WTC11 (cell line): ENCODE results near the gene NR5A1. TPM values are rescaled to one million over a fixed set of nuclear protein-coding genes. Genes with fewer than 3 reads are reported as not detected.

Experiments
- ATAC-seq: fragments of 200-7000 bp; cut with Tn5 transposase; 2 replicates; pipeline ENCODE4 v1.10.0; 2021; ENCODE audit warnings: mild to moderate bottlenecking, moderate library complexity
- CTCF ChIA-PET: fragments of 300-600 bp; sonication (Branson Sonifier 250); formaldehyde crosslinking; loops from one replicate; lab custom pipeline; 2021; ENCODE audit warnings: antibody characterized with exemption; lab: Charles Lee
- POLR2A ChIA-PET: fragments of 350-600 bp; sonication (Branson Sonifier 250); formaldehyde crosslinking; loops from one replicate; lab custom pipeline; 2021; ENCODE audit warnings: antibody characterized with exemption; lab: Charles Lee
- DNase-seq: peaks from one replicate; pipeline ENCODE4 v3.0.0; 2021; ENCODE audit warnings: low spot score
- H3K27ac Mint-ChIP-seq: 2 replicates; pipeline ENCODE4 v1.8.0; 2021; ENCODE audit warnings: mixed read lengths
- H3K27me3 Mint-ChIP-seq: 2 replicates; pipeline ENCODE4 v1.8.0; 2021; ENCODE audit warnings: low read depth, mild to moderate bottlenecking, moderate library complexity, mixed read lengths
- H3K36me3 Mint-ChIP-seq: 2 replicates; pipeline ENCODE4 v1.8.0; 2021; ENCODE audit warnings: mixed read lengths
- H3K4me1 Mint-ChIP-seq: 2 replicates; pipeline ENCODE4 v1.8.0; 2022; ENCODE audit warnings: mixed read lengths
- H3K4me3 Mint-ChIP-seq: 2 replicates; pipeline ENCODE4 v1.8.0; 2021; ENCODE audit warnings: mild to moderate bottlenecking, moderate library complexity, mixed read lengths
- H3K9me3 Mint-ChIP-seq: 2 replicates; pipeline ENCODE4 v1.8.0; 2021; ENCODE audit warnings: mixed read lengths
- ARID4B ChIP-seq: sonication (generic); formaldehyde crosslinking; IDR thresholded peaks from 2 replicates; pipeline ENCODE4 v1.8.0; 2023; ENCODE audit warnings: missing genetic modification reagents, mild to moderate bottlenecking, borderline replicate concordance
- ATF1 ChIP-seq: sonication (generic); formaldehyde crosslinking; IDR thresholded peaks from 2 replicates; pipeline ENCODE4 v1.8.1; 2023; ENCODE audit warnings: mild to moderate bottlenecking, moderate library complexity, missing genetic modification reagents
- CTCF ChIP-seq: fragments of 200-600 bp; IDR thresholded peaks from 2 replicates; pipeline ENCODE4 v1.8.0; 2022; ENCODE audit warnings: antibody characterized with exemption
- GRHL2 ChIP-seq: fragments of 250-450 bp; sonication (Bioruptor Pico); IDR thresholded peaks from 2 replicates; pipeline ENCODE4 v1.8.0; 2022; ENCODE audit warnings: mild to moderate bottlenecking, moderate library complexity; ENCODE audit not compliant: insufficient replicate concordance, severe bottlenecking
- IRF2 ChIP-seq: sonication (generic); formaldehyde crosslinking; IDR thresholded peaks from 2 replicates; pipeline ENCODE4 v1.8.0; 2022; ENCODE audit warnings: low read depth, missing genetic modification reagents, borderline replicate concordance
- NR2C2 ChIP-seq: sonication (generic); formaldehyde crosslinking; IDR thresholded peaks from 2 replicates; pipeline ENCODE4 v1.8.0; 2022; ENCODE audit warnings: mild to moderate bottlenecking, missing genetic modification reagents
- NR3C1 ChIP-seq: sonication (generic); formaldehyde crosslinking; conservative IDR thresholded peaks from 2 replicates; pipeline ENCODE4 v1.8.1; 2023; ENCODE audit warnings: low read depth, mild to moderate bottlenecking, missing genetic modification reagents
- SP1 ChIP-seq: sonication (generic); formaldehyde crosslinking; conservative IDR thresholded peaks from 2 replicates; pipeline ENCODE4 v1.8.1; 2022; ENCODE audit warnings: missing genetic modification reagents
- total RNA-seq: library from RNA; stranded (reverse); gene quantifications from 3 replicates; pipeline ENCODE4 v1.2.3, GENCODE V29; 2021
- TF ChIP-seq, protein P1 (sequence below): sonication (generic); formaldehyde crosslinking; IDR thresholded peaks from 2 replicates; pipeline ENCODE4 v1.8.1; 2022; ENCODE audit warnings: low read depth, missing genetic modification reagents, borderline replicate concordance

Gene NR5A1
- total RNA-seq, 1 experiment from 2014 or later: 0.77 TPM

DNA sequence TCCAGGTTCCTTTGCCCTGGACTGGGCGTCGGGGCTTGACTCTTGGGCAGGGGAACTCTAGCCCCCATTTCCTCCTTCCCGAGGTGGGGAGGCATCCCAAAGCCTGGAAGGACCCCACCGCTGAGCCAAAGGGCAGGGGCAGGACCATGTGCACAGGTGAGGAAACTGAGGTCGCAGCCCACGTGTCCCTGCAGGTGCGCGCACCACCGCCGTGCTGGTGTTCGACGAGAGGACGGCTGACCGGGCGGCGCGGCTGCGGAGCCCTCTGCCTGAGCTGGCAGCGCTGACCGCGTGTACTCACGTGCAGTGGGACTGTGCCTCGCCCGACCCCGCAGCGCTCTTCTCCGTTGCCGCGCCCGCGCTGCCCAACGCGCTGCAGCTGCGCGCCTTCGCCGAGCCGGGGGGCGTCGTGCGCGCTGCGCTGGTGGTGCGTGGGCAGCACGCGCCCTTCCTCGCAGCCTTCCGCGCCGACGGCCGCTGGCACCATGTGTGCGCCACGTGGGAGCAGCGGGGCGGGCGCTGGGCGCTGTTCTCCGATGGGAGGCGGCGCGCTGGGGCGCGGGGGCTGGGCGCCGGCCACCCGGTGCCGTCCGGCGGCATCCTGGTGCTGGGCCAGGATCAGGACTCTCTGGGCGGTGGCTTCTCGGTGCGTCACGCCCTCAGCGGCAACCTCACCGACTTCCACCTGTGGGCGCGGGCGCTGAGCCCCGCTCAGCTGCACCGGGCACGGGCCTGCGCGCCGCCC, 54.2 kb downstream of the NR5A1 start (continued):
- TF ChIP-seq ARID4B (CRISPR knock-in tag) (peak; percentile 95; the same call in 1 of the 2 replicates), IRF2 (peak; percentile 86), NR3C1 (CRISPR knock-in tag) (no peak)
- TF ChIP-seq, all 79 proteins: peak for 33

DNA sequence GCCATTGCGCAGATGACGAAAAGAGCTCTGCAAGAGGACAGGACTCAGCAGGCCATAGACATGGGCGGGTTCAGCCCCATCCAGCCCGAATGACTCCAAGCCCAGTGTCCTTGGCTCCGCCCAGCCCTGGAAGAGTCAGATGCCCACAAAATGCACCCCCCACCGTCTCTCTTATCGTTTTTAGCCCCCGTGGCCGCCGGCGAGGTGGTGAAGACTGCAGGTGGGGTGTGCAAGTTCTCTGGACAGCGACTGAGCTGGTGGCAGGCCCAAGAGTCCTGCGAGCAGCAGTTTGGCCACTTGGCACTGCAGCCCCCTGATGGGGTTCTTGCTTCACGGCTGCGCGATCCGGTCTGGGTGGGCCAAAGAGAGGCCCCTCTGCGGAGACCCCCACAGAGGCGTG, 54.9 kb downstream of the NR5A1 start:
- POLR2A ChIA-PET: no interaction called here
- H3K4me3 Mint-ChIP-seq: peak overlapping the region; percentile 54
- no peaks in the 10 kb centered on the region for H3K9me3 Mint-ChIP-seq
- H3K27ac Mint-ChIP-seq: no peak overlapping the region
- CTCF ChIA-PET: interaction anchor here (0.8 to 2.1 kb wide), 2 partner anchors 22 to 33 kb away, joined by 4 to 9 read pairs; no protein-coding TSS in a partner anchor
- DNase-seq: no peak
- H3K27me3 Mint-ChIP-seq: peaks cover 38% of the 10 kb centered on the region
- H3K36me3 Mint-ChIP-seq: no peaks in the 10 kb centered on the region
- TF ChIP-seq CTCF: no peak
- TF ChIP-seq, protein P1, sequence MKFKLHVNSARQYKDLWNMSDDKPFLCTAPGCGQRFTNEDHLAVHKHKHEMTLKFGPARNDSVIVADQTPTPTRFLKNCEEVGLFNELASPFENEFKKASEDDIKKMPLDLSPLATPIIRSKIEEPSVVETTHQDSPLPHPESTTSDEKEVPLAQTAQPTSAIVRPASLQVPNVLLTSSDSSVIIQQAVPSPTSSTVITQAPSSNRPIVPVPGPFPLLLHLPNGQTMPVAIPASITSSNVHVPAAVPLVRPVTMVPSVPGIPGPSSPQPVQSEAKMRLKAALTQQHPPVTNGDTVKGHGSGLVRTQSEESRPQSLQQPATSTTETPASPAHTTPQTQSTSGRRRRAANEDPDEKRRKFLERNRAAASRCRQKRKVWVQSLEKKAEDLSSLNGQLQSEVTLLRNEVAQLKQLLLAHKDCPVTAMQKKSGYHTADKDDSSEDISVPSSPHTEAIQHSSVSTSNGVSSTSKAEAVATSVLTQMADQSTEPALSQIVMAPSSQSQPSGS (CRISPR knock-in tag): no peak
- TF ChIP-seq NR2C2 (CRISPR knock-in tag): no peak
- TF ChIP-seq ATF1 (CRISPR knock-in tag): no peak
- H3K4me1 Mint-ChIP-seq: peaks cover 26% of the 10 kb centered on the region
- no peak for ATAC-seq

- Mint-ChIP-seq H3K27ac (no peak overlapping the region), H3K9me3 (no peaks in the 10 kb centered on the region), H3K4me1 (peaks cover 17% of the 10 kb centered on the region), H3K36me3 (no peaks in the 10 kb centered on the region), H3K27me3 (peaks cover 38% of the 10 kb centered on the region), H3K4me3 (peak overlapping the region; percentile 78)
- ChIA-PET CTCF (interaction anchor here (0.6 to 2.1 kb wide), 9 partner anchors 27 to 796 kb away, joined by 3 to 10 read pairs (median 4); partner anchors contain the start of gene WDR38), POLR2A (no interaction called here)
- no peak for ATAC-seq
- DNase-seq: no peak
- TF ChIP-seq GRHL2 (CRISPR knock-in tag) (no peak), SP1 (CRISPR knock-in tag) (0 out of 2 replicates have a peak, but pooled peaks have one; percentile 32)
Observed at GRCh38 chr9:124450931-124451661, 56.1 kb downstream of the NR5A1 start.
